Renal cortex interstitium (tissue), 11 donors: ENCODE results near the gene LHX4. TPM values are rescaled to one million over a fixed set of nuclear protein-coding genes. Genes with fewer than 3 reads are reported as not detected.
"Not testable (repeated sequence)": the region's sequence is repeated elsewhere in the genome, so short reads cannot be mapped to it uniquely, and the experiment has no call there.

ENCODE experiments used
- DNase-seq, 11 donors: peaks; one replicate each; pipeline ENCODE4 v3.0.0-alpha.2; 2013; ENCODE audit warnings: low read depth in 9 of 11, low spot score in 4 of 11; ENCODE audit errors: extremely low read depth in 1 of 11
- polyA plus RNA-seq, 3 donors: library from polyadenylated mRNA; unstranded; fragments of 120-200 nt; gene quantifications; one replicate each; pipeline ENCODE4 v1.2.1, GENCODE V29; 2013; ENCODE audit not compliant: insufficient read length in 3 of 3

LHX4 gene
- polyA plus RNA-seq, 3 donors, result 2.1 to 4.6 (median 2.2) TPM

DNA sequence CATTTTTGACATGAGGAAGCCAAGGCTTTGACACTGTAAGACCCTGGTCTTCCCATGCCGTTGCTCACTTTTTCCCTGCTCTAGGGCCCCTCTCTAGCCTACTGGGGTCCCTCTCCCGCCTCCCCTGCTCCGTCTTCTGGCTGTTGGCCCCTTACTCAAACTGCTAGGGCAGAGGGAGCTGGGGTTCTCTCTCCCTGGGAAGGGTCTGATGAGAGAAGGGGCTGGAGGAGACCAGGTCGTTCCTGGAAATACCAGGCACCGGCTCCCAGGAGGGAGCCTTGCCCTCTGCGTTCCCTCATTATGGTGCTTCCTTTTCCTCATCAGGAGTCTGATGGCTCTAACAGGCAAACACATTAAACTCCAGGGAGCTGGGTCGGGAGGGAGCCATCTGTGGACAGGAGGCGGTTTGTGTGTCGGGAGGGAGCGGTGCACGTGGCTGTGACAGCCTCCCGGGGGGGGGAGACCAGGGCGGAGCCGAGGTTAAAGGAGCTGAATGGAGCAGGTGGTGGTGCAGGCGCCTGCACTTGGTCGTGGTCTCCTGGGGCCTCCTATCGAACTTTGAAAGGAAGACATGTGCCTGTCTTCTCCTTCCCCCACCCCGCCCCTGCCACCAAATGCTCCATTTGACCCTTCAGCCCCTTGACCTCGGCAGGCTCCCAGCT lies 35.4 kb upstream of the LHX4 start:
- no peak for DNase-seq

GRCh38 chr1:180195401-180195800 lies 34.7 kb upstream of the LHX4 start:
- DNase-seq, result no peak

GRCh38 chr1:180195916-180196315 lies 34.1 kb upstream of the LHX4 start:
- DNase-seq, result no peak

- DNase-seq, result no peak
Observed at GRCh38 chr1:180196436-180197003, 33.5 kb upstream of the LHX4 start.

- DNase-seq, result no peak
Observed at GRCh38 chr1:180197231-180197630, 32.8 kb upstream of the LHX4 start.

- DNase-seq, result no peak
Observed at GRCh38 chr1:180198196-180198595, 31.9 kb upstream of the LHX4 start.

- no peak for DNase-seq
Observed at GRCh38 chr1:180198611-180199010, 31.5 kb upstream of the LHX4 start.

GRCh38 chr1:180199018-180199417 lies 31.0 kb upstream of the LHX4 start:
- no peak for DNase-seq

- DNase-seq, result no peak
Observed at GRCh38 chr1:180201451-180202200, 28.4 kb upstream of the LHX4 start.

DNA sequence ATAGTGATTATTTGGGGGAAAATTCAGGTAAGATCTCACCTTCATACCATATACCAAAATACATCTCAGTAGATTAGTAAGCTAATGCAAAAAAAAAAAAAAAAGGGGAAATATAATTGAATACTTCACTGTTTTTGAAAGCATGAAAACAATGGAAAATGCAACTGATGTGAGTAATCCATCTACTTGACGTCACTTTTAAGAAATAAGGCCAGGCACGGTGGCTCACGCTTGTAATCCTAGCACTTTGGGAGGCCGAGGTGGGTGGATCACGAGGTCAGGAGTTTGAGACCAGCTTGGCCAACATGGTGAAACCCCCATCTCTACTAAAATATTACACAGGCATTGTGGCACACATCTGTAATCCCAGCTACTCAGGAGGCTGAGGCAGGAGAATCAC lies 27.5 kb upstream of the LHX4 start:
- not testable (repeated sequence) for DNase-seq

GRCh38 chr1:180204231-180204630 lies 25.8 kb upstream of the LHX4 start:
- DNase-seq, result no peak

DNA sequence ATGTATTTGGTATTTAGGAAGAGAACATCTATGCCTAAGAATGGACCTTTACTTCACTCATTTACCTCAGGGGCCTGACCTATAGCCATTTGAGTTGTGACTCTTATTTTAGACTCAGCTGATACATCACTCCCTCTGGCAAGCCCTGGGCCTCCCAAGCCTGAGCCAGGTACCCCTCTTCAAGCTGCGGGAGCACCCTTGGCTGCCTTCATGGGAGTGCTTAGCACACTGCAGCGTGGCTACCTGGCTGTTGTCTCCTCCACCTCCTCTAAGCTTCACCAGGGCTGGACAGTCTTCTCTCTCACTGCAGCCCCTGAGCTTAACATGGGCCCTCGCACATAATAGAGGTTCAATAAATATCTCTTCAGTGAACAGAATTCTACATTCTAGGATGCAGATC lies 23.5 kb upstream of the LHX4 start:
- no peak for DNase-seq

GRCh38 chr1:180208264-180208663 lies 21.8 kb upstream of the LHX4 start:
- no peak for DNase-seq

- no peak for DNase-seq
Observed at GRCh38 chr1:180210008-180210620, 19.9 kb upstream of the LHX4 start.

- no peak for DNase-seq
Observed at GRCh38 chr1:180211156-180211859, 18.8 kb upstream of the LHX4 start.

GRCh38 chr1:180211860-180212229 lies 18.2 kb upstream of the LHX4 start:
- no peak for DNase-seq

- DNase-seq, result no peak
Observed at GRCh38 chr1:180213401-180214170, 16.5 kb upstream of the LHX4 start.

DNA sequence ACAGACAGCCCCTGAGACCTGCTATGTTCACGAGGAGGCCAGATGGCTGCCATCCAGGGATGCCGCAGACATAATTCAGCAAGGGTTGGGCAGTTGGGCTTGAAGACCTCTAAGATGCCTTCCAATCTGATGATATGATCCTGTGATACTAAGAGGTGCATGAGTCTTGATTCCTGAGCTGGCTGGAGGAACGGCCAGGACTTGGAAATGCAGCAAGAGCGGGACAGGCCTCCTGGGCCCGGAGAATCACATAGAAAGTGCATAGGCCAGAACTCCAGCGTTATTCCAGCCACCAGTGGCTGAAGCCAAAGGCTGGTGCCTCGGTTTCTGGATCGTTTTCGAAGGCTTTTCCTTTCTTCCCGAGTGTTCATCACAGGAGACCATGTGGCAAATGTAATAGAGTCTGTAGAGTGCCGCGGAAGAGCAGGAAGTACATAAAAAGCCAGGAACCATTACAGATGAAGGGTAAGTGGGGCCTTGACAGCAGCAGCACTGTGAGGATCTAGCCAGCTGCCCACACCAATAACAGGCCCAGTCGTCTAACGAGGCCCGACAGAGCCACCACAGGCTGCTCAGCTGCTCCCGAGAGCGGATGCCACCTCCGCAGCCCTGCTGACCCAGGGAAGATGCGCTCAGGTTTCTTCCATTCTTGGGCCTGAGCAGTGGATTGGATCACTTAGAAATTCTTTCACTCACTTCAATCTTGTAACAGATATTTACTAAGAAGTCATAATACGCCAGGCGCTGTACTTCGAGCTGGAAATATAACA lies 14.0 kb upstream of the LHX4 start:
- DNase-seq, result no peak
